ENCODE measurements around the gene ITGB1BP1. TPM values are rescaled to one million over a fixed set of nuclear protein-coding genes. Genes with fewer than 3 reads are reported as not detected.

ITGB1BP1 gene
- total RNA-seq, 1 experiment from 2014 or later = 153 TPM

GRCh38 chr2:9378433-9379390 is 44.6 kb downstream of the ITGB1BP1 start:
- H3K36me3 ChIP-seq (ENCODE audit: control insufficient read depth, insufficient read depth, low read length) = peaks cover 10% of the 10 kb centered on the region; the same call in 1 of the 2 replicates
- ChIA-PET CTCF (no interaction called here), POLR2A (no interaction called here)
- peak overlapping the region in 1 of 2 experiments; percentile 15; a peak in 1 of 4 replicates for H3K4me3 ChIP-seq (ENCODE audit: low read depth in 2 of 2, low read length in 2 of 2)
- in situ Hi-C loops (cut with HindIII; ENCODE audit: low pct_unique_long_range_greater_than_20kb, low sequenced_read_pairs) (no loop called here), intact Hi-C loops (cut with micrococcal nuclease; ENCODE audit: unreplicated experiment) (loop anchor here (10.0 kb wide), 1 partner anchor 234 kb away; no protein-coding TSS in a partner anchor)
- H3K27me3 ChIP-seq (ENCODE audit: control insufficient read depth, insufficient read depth, low read length) = no peaks in the 10 kb centered on the region
- H3K4me1 ChIP-seq (ENCODE audit: control insufficient read depth, insufficient read depth, low read length) = peaks cover 51% of the 10 kb centered on the region
- peak overlapping the region; percentile 85 for H3K27ac ChIP-seq (ENCODE audit: low read length)
- no TSS peak for BruUV-seq (replicated peaks)
- peak; percentile 73 for ATAC-seq
- no peak for DNase-seq (ENCODE audit: low read depth, low spot score)
- no peak for TF ChIP-seq TCF7L2 (IDR thresholded peaks at IDR 0.05; ENCODE audit: low read depth, low read length)
- TF ChIP-seq, protein P1, sequence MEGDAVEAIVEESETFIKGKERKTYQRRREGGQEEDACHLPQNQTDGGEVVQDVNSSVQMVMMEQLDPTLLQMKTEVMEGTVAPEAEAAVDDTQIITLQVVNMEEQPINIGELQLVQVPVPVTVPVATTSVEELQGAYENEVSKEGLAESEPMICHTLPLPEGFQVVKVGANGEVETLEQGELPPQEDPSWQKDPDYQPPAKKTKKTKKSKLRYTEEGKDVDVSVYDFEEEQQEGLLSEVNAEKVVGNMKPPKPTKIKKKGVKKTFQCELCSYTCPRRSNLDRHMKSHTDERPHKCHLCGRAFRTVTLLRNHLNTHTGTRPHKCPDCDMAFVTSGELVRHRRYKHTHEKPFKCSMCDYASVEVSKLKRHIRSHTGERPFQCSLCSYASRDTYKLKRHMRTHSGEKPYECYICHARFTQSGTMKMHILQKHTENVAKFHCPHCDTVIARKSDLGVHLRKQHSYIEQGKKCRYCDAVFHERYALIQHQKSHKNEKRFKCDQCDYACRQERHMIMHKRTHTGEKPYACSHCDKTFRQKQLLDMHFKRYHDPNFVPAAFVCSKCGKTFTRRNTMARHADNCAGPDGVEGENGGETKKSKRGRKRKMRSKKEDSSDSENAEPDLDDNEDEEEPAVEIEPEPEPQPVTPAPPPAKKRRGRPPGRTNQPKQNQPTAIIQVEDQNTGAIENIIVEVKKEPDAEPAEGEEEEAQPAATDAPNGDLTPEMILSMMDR (IDR thresholded peaks at IDR 0.05) = no peak
- no peak for TF ChIP-seq SIN3A (IDR thresholded peaks at IDR 0.05; ENCODE audit: borderline replicate concordance, insufficient read depth, low read depth, low read length)
- no peak for TF ChIP-seq POLR2AphosphoS5 (IDR thresholded peaks at IDR 0.05; ENCODE audit: low read depth, low read length)
- TF ChIP-seq, protein P2, sequence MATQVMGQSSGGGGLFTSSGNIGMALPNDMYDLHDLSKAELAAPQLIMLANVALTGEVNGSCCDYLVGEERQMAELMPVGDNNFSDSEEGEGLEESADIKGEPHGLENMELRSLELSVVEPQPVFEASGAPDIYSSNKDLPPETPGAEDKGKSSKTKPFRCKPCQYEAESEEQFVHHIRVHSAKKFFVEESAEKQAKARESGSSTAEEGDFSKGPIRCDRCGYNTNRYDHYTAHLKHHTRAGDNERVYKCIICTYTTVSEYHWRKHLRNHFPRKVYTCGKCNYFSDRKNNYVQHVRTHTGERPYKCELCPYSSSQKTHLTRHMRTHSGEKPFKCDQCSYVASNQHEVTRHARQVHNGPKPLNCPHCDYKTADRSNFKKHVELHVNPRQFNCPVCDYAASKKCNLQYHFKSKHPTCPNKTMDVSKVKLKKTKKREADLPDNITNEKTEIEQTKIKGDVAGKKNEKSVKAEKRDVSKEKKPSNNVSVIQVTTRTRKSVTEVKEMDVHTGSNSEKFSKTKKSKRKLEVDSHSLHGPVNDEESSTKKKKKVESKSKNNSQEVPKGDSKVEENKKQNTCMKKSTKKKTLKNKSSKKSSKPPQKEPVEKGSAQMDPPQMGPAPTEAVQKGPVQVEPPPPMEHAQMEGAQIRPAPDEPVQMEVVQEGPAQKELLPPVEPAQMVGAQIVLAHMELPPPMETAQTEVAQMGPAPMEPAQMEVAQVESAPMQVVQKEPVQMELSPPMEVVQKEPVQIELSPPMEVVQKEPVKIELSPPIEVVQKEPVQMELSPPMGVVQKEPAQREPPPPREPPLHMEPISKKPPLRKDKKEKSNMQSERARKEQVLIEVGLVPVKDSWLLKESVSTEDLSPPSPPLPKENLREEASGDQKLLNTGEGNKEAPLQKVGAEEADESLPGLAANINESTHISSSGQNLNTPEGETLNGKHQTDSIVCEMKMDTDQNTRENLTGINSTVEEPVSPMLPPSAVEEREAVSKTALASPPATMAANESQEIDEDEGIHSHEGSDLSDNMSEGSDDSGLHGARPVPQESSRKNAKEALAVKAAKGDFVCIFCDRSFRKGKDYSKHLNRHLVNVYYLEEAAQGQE (IDR thresholded peaks at IDR 0.05; ENCODE audit: insufficient read depth in 1 of 2, low read depth in 2 of 2, low read length in 1 of 2) = no peak
- no peaks in the 10 kb centered on the region for H3K9me3 ChIP-seq (ENCODE audit: control insufficient read depth, insufficient read depth, low read depth, low read length)

DNA sequence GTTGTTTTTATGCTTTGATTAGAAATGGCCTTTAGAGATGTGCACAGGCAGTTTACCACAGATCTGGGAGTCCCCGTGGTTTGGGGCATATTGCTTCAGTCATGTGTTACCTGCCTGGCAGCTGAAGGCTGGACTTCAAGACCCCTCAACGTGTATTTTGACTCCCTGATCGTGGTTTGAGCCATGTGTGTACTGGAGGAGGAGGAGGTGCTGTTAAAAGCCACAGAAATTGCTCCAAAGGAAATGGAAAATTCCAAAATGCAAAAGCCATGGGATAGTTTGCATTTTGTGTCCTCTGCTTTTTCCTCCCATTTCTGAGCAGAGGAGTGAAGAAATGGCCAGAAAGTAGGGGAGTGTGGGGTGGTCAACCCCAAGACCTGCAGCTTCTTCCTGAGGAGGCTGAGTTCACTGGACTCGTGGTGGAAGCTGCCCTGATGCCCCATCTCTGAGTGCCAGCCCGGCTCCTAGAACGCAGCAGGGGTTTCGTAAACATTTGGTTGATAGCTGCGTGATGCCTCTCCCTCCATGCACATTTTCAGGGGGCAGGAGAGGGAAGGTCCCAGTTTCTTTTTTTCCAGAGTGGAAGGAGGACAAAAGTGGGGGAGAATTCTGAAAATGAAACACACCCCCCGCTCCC is 45.7 kb downstream of the ITGB1BP1 start:
- Histone ChIP-seq H3K4me1 (ENCODE audit: control insufficient read depth, insufficient read depth, low read length) (peaks cover 53% of the 10 kb centered on the region), H3K9me3 (ENCODE audit: control insufficient read depth, insufficient read depth, low read depth, low read length) (no peaks in the 10 kb centered on the region), H3K27ac (ENCODE audit: low read length) (peak overlapping the region; percentile 85), H3K27me3 (ENCODE audit: control insufficient read depth, insufficient read depth, low read length) (no peaks in the 10 kb centered on the region), H3K36me3 (ENCODE audit: control insufficient read depth, insufficient read depth, low read length) (peaks cover 10% of the 10 kb centered on the region), H3K4me3 (ENCODE audit: low read depth in 2 of 2, low read length in 2 of 2) (no peak overlapping the region)
- BruUV-seq (replicated peaks) = no TSS peak
- ATAC-seq (no peak), DNase-seq (ENCODE audit: low read depth, low spot score) (no peak)
- TF ChIP-seq, protein P1 (IDR thresholded peaks at IDR 0.05) = no peak
- in situ Hi-C loops (cut with HindIII; ENCODE audit: low pct_unique_long_range_greater_than_20kb, low sequenced_read_pairs) = no loop called here
- CTCF ChIA-PET = no interaction called here
- POLR2A ChIA-PET = no interaction called here
- intact Hi-C loops (cut with micrococcal nuclease; ENCODE audit: unreplicated experiment) = loop anchor here (10.0 kb wide), 1 partner anchor 233 kb away; no protein-coding TSS in a partner anchor

Data from Panc1 (cell line).